SHP77 (cell line): ENCODE measurements around the gene MAP3K3.
"Not testable (repeated sequence)": the region's sequence is repeated elsewhere in the genome, so short reads cannot be mapped to it uniquely, and the experiment has no call there.

Experiments
- DNase-seq, 2 experiments: peaks; one replicate each; lab custom pipeline; 2025; lab: John Stamatoyannopoulos, UW

MAP3K3 gene

DNA sequence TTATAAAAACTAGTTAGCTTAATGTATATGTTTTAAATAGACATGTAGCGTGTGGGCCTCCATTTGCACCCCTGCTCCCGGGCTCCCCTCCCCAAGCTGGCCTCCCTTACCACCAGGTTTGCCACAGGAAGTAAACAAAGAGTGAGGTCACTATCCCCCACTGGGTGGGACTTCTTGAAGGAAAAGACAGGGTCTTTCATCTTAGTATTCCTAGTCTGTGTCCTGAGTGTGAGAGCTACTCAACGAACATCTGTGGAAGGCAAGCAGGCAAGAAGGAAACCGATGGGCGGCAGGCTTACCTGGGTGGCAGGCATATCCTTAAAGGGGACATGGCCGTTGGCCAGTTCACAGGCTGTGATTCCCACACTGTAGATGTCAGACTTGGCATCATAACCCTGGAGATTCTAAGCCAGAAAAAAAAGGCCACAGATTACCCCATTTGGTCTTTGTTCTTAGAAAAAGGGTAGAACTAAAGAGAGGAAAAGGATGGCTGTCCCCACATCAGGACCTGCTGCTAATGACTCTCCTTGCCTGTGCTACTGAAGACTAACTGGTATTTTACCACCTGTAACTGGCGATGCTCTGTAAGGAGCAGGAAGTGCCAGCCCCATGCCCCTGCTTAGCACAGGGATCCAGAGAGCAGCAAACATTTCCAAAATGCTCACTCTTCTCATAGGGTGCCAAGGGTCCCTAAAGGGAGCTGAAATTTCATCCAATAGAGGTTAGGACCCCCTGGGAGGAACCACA, 84.3 kb downstream of the MAP3K3 start:
- DNase-seq, result no peak

DNA sequence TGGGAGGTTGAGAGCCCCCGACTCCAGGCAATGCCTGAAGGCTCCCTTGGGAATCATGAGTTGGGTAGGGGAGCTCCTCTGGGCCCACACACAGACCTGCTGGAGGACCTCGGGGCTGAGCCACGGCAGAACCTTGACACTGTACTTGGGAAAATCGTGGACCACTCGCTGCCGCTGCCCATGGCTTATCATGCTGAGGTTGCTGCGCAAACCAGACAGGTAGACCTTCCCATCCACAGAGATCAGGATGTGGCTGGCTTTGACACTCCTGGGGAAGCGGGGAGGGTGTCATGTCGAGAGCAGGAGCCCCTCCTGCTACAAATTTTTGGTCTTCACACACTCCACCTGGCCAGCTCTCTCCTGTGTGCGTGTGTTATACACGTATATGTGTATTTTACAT, 84.9 kb downstream of the MAP3K3 start:
- no peak for DNase-seq

DNA sequence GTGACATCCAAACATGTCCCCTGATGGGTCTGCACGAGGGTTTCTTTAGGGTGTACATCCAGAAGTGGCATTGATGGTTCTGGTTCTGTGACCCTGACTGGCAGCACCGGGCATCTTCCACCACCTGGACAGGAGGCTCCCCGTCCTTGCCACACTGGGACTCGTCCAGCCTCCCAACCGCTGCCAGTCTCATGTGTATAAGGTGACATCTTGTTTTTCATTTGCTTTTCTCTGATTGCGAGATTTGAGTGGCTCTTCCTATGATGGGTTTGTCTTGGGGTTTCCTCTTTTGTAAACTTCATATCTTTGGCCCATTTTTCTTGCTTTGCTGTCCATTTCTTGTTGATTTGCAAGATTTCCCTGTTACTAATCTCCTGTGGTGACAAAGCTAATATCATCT, 86.9 kb downstream of the MAP3K3 start:
- DNase-seq, result no peak

DNA sequence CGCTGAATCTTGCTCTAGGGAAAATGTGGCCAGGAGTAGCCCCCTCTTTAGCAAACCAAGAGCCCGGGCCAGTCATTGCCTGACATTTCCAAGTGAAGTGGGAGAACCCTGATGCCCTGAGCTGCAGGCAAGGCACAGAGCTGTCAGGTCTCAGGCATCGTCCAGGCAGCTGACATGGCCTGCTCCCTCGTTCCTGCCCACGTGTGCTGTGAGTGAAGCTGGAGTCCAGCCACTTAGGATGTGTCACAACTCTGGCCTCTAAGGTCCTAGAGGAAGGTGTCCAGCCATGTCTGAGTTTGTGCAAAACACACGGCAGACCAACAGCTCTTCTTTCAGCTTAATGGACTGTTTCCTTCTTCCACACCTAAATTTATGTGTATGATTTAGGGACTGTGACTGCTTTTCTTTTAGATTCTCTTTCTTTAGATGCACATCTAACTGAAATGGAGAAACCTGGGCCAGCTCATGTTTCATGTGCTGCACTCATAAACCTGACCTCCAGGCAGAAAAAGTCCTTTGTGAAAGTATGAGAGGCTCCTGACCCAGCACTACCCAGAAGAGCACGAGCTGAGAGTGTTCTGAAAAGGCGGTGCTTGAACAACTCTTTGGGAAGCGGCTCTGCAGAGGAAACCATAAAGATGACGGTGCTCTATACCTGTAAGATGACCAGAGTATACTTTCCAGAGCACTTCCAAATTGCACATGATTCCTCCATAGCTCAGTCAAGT, 92.5 kb downstream of the MAP3K3 start:
- no peak for DNase-seq

DNA sequence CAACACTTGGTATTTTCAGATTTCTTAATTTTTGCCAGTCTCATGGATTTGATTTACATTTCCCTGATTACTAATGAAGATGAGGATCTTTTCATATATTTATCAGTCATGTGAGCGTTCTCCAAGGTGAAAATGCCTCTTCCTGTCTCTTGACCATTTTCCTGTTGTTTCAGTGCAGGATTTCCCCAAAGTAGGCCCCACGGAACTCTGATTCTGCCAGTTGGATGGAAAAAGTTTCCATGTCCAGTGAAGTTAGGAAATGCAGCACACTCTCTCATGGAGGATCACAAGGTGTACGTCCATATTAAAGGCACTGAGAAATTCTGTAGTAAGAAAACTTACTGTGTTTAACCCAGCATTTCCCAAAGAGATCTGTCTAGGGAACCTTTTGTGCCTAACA, 94.2 kb downstream of the MAP3K3 start:
- no peak for DNase-seq

DNA sequence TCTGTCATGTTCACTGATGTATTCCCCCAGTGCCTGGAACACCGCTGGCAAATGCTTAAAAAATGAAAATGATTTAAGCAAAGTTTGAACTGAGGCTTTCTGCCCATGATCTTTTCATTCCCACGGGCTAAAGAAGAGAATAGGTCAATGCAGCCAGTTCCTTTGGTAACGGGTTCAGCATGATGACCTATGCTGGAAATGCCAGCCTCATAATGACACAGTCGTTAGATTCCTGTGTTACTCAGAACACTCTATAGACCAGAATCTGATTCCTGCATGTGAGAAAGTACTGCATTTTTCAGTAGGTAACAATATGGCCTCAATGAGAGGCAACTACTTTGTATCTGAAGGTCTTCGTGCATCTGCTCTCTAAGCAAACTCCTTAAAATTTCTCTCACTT, 96.8 kb downstream of the MAP3K3 start:
- no peak for DNase-seq

DNA sequence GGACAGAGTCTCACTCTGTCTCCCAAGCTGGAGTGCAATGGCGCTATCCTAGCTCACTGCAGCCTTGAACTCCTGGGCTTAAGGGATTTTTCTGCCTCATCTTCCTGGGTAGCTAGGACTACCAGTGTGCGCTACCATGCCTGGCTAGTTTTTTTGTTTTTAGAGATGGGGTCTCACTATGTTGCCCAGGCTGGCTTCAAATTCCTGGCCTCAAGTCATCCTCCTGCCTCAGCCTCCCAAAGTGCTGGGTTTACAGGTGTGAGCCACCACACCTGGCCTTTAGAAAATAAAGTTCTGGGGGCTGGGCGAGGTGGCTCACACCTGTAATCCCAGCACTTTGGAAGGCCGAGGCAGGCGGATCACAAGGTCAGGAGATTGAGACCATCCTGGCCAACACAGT, 98.0 kb downstream of the MAP3K3 start:
- DNase-seq, result not testable (repeated sequence)

DNA sequence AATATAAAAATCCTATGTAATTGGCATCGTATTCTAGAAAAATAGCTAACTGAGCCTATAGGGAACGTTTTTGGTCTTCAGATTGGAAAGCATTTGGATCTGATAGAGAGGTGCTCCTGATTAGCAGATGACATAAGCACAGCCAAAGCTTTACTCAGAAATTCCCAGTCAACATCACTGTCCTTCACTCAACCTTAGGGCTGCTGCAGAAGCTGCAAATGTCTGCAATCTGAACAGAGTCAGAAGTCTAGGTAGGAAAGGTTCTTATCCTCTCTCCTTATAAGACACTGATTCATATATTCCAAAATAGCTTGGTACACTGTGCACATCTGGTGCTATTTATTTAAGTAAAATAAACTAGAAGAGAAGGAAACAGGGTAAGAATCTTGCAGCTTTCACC, 100.2 kb downstream of the MAP3K3 start:
- DNase-seq, result no peak

DNA sequence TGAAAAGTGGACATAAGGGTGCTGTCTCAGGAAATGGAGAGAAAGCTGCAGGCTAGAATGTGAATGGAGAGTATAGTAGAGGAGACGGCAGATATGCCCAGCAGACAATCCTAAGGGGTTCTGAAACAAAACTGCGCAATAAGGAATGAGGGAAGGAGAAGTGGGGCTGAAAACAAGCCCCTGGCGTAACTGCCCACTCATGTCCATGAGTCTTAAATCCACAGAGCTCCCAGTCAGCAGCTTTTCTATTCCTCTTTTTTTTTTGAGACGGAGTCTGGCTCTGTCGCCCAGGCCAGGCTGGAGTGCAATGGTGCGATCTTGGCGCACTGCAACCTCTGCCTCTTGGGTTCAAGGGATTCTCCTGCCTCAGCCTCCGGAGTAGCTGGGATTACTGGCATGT, 113.5 kb downstream of the MAP3K3 start:
- no peak for DNase-seq

DNA sequence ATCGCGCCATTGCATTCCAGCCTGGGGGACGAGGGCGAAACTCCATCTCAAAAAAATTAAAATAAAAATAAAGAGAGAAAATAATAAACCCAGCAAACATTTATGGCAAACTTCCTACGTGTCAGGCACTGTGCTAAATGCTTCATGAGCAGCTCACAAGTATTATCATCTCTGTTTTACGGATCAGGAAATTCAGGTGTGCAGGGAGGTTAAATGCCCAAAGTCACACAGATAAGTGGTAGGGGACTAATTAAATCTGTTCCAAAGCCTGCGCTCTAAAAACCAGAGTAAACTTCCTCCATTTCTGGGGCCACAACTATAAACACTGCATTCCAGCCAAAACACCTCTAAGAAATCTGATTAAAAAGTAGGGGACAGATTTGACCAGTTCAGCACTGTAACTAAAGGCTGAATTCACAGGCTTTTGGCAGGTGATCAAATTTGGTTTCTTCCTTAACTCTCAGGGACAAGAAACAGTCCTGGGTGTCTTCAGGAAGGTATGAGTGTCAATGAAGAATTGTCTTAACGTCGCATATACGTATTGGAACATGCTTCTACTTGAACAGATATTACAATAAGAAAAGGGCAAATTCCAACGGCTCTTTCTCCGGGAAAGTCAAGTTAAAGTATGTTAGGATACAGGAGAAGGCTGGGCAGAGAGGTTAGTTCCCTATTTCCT, 118.4 kb downstream of the MAP3K3 start:
- DNase-seq, result no peak

DNA sequence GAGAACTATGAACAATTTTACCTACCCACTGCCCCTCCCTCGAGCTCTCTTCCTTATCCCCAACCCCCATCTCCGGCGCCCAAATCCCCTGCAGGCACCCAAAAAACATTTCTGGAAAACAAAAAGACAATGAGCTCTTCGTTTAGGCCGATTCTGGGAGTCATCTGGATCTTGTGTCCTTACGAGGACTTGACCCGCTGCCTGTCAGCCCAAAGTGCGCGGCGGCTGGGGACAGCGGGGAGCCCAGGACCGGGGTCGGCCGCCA, 118.9 kb downstream of the MAP3K3 start:
- DNase-seq, result no peak

DNA sequence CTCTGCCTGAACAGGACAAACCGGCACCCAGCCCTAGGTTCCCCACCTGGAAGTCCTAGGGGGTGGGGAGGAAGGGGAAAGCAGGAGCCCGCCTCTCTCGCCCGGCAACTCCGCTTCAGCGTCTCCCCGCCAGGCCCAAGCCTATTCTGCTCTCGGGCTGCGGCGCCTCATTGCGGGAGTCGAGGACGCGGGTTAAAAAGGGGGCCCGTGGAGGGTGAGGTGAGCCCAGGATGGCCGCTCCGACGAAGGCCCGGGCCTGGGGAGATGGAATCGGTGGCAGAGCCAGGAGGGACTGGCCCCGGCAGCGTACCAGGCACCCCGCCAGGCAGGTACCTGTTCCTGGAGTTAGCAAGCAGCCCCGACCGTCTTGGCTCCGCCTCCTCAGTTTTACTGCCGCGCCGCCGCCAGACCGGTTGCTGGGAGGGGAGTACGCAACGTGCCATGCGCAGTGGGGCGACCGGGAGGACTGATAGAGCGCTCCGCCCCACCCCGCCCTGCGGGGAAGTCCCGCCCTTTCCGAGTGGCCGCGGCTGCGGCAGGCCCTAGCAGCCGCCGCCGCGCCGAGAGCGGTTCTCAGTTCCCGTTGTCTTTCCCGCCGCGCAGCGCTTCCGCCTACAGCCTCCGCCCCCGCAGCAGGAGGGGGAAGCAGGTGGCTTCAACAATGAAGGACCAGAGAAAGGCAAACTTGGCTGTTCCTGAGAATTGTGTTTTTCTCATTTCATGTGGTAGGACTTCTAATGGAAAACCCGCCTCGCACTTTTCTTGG, 119.4 kb downstream of the MAP3K3 start, which contains the start of gene STRADA:
STRADA (minus strand) TSS at position 392 of the 766 bp plus-strand sequence. CDS start 13,430 bp downstream, outside the sequence.
- DNase-seq, result peak; percentile 94 to 97
